Dermis blood vessel endothelial cell (primary cell): ENCODE data around the gene NOL4L. TPM values are rescaled to one million over a fixed set of nuclear protein-coding genes. Genes with fewer than 3 reads are reported as not detected.

Experiments used
- DNase-seq: peaks from one replicate; pipeline ENCODE4 v3.0.0; 2010
- total RNA-seq: library from RNA; depleted of rRNA; stranded (reverse); fragments of >200 nt; gene quantifications from 2 replicates; pipeline ENCODE4 v1.2.3, GENCODE V29; 2014

NOL4L gene
- total RNA-seq, 1 donor from 2014 or later = 15.8 TPM

- DNase-seq = no peak
Measured at GRCh38 chr20:32560482-32560988, 24.6 kb downstream of the NOL4L start.

- no peak for DNase-seq
Measured at GRCh38 chr20:32559753-32560380, 25.3 kb downstream of the NOL4L start.

GRCh38 chr20:32559205-32559752, 25.9 kb downstream of the NOL4L start:
- no peak for DNase-seq

GRCh38 chr20:32558526-32558925, 26.6 kb downstream of the NOL4L start:
- no peak for DNase-seq

- no peak for DNase-seq
Measured at GRCh38 chr20:32557319-32557718, 27.8 kb downstream of the NOL4L start.

- no peak for DNase-seq
Measured at GRCh38 chr20:32556312-32557184, 28.6 kb downstream of the NOL4L start.

GRCh38 chr20:32555584-32555983, 29.5 kb downstream of the NOL4L start:
- DNase-seq = no peak

GRCh38 chr20:32554965-32555289, 30.2 kb downstream of the NOL4L start:
- no peak for DNase-seq

GRCh38 chr20:32553618-32554017, 31.5 kb downstream of the NOL4L start:
- no peak for DNase-seq

GRCh38 chr20:32551693-32552092, 33.4 kb downstream of the NOL4L start:
- no peak for DNase-seq

- DNase-seq = no peak
Measured at GRCh38 chr20:32549842-32550241, 35.3 kb downstream of the NOL4L start.

GRCh38 chr20:32547753-32548034, 37.4 kb downstream of the NOL4L start:
- DNase-seq = no peak

GRCh38 chr20:32546918-32547752, 38.0 kb downstream of the NOL4L start:
- no peak for DNase-seq

GRCh38 chr20:32544893-32545840, 40.0 kb downstream of the NOL4L start:
- DNase-seq = no peak

- no peak for DNase-seq
Measured at GRCh38 chr20:32544260-32544722, 40.8 kb downstream of the NOL4L start.

- no peak for DNase-seq
Measured at GRCh38 chr20:32543570-32544259, 41.4 kb downstream of the NOL4L start.

- DNase-seq = no peak
Measured at GRCh38 chr20:32542259-32542615, 42.9 kb downstream of the NOL4L start.

GRCh38 chr20:32541323-32542258, 43.5 kb downstream of the NOL4L start:
- DNase-seq = no peak

- DNase-seq = no peak
Measured at GRCh38 chr20:32539817-32540675, 45.1 kb downstream of the NOL4L start.
